Ovary (tissue), 9 donors: ENCODE measurements around the gene TNNC1. TPM values are rescaled to one million over a fixed set of nuclear protein-coding genes. Genes with fewer than 3 reads are reported as not detected.
A peak's percentile ranks its signal among the peaks of the same experiment; 100 is the strongest.

Source experiments
- DNase-seq, 5 donors: peaks; one replicate each; pipeline ENCODE4 v3.0.0-alpha.2; 2019 to 2020
- H3K27ac ChIP-seq, 2 donors: fragments of 200-600 bp; one replicate each; pipeline versions ENCODE4 v1.5.1 to v1.8.0; 2019 to 2022
- H3K27me3 ChIP-seq: fragments of 200-600 bp; one replicate; pipeline ENCODE4 v1.8.0; 2022
- H3K36me3 ChIP-seq: fragments of 200-600 bp; sonication (generic); one replicate; pipeline ENCODE4 v1.5.1; 2019
- H3K4me1 ChIP-seq: one replicate; pipeline ENCODE4 v1.8.1; 2013; ENCODE audit warnings: mild to moderate bottlenecking, moderate library complexity; ENCODE audit not compliant: insufficient read depth
- H3K4me3 ChIP-seq: fragments of 200-600 bp; sonication (generic); one replicate; pipeline ENCODE4 v1.5.1; 2017
- H3K9me3 ChIP-seq, 2 donors: fragments of 200-600 bp in 1 of 2; sonication (generic) in 1 of 2; one replicate each; pipeline versions ENCODE4 v1.5.1 to v1.8.1; 2013 to 2019; ENCODE audit warnings: mild to moderate bottlenecking in 1 of 2, moderate library complexity in 1 of 2
- CTCF ChIP-seq, 3 donors: fragments of 450-650 bp in 2 of 3; fragments of 200-600 bp in 1 of 3; IDR thresholded peaks; one replicate each; pipeline versions ENCODE4 v1.5.1 to v1.8.0; 2016 to 2022; ENCODE audit warnings: antibody characterized with exemption in 3 of 3, mild to moderate bottlenecking in 1 of 3
- EP300 ChIP-seq: sonication (generic); formaldehyde crosslinking; IDR thresholded peaks from one replicate; pipeline ENCODE4 v1.6.1; 2017; ENCODE audit warnings: antibody characterized with exemption
- POLR2A ChIP-seq: fragments of 450-650 bp; IDR thresholded peaks from one replicate; pipeline ENCODE4 v1.6.1; 2017; ENCODE audit warnings: antibody characterized with exemption, mild to moderate bottlenecking, moderate library complexity
- WGBS, 3 donors: extraction: QIAGEN DNeasy Blood & Tissue Kit in 1 of 3; methylation state at CpG; one replicate each; pipeline versions ENCODE4 v1.1.5 to v1.1.7; 2013 to 2017; 5-methylcytosine and 5-hydroxymethylcytosine counted together
- intact Hi-C, 4 donors: fragments of 100-400 bp; cut with DNase I; formaldehyde crosslinking; loops; one replicate each; pipeline versions ENCODE4 v1.11.0 to v1.15.1; 2022 to 2023
- polyA plus RNA-seq, 2 donors: library from polyadenylated mRNA; stranded (reverse); fragments of 200-250 nt in 1 of 2; fragments of 350-450 nt in 1 of 2; fragmentation: Illumina TruSeq in 1 of 2; extraction: RNeasy Lipid Tissue Mini Kit (QIAGEN cat#74804) in 1 of 2; gene quantifications; one replicate each; pipeline ENCODE4 v1.2.3, GENCODE V29; 2013 to 2014
- total RNA-seq, 7 donors: library from RNA; depleted of rRNA in 2 of 7; stranded (reverse); fragments of >200 nt in 2 of 7; fragmentation: NEBNext Ultra II Directional in 3 of 7; extraction: Animal tissue kit (Norgen Biotek cat#: 25700) in 3 of 7; gene quantifications; one replicate each; pipeline versions ENCODE4 v1.1.0 to v1.2.4, GENCODE V29; 2016 to 2023
- donor health status: DM: no; HTN: no; CAD: no; lungs with moderate emphysema.
- donor health status: DM: no; HTN: no; CAD: no.
- donor health status: Bipolar disorder and iron deficiency.
- donor health status: DM: yes; HTN: yes; CAD: no.
- donor health status: DM: no; HTN: no; CAD: no.
- donor health status: DM: yes; HTN: yes; CAD: no.

The TNNC1 gene
- total and polyA plus RNA-seq, 9 donors: 0.31 to 2.3 (median 1.0) TPM

- Histone ChIP-seq H3K9me3 (no peaks in the 10 kb centered on the region), H3K4me3 (no peak overlapping the region), H3K36me3 (no peaks in the 10 kb centered on the region), H3K27me3 (no peaks in the 10 kb centered on the region), H3K27ac (no peak overlapping the region), H3K4me1 (peaks cover 11% of the 10 kb centered on the region)
- TF ChIP-seq POLR2A (no peak), EP300 (no peak)
- intact Hi-C loops: no loop called here
- DNase-seq: no peak
- 95 to 96% (median 96%) methylated on average over 14 of the region's 14 CpGs for WGBS, 3 donors
Measured at GRCh38 chr3:52458770-52459545, 5.1 kb upstream of the TNNC1 start.

GRCh38 chr3:52458031-52458760, 4.4 kb upstream of the TNNC1 start:
- Histone ChIP-seq H3K27ac (no peak overlapping the region), H3K4me1 (peaks cover 11% of the 10 kb centered on the region), H3K9me3 (no peaks in the 10 kb centered on the region), H3K36me3 (no peaks in the 10 kb centered on the region), H3K4me3 (no peak overlapping the region), H3K27me3 (no peaks in the 10 kb centered on the region)
- 74 to 79% (median 77%) methylated on average over 6 of the region's 6 CpGs for WGBS, 3 donors
- TF ChIP-seq CTCF (IDR thresholded peaks at IDR 0.05): no peak
- no peak for TF ChIP-seq POLR2A
- TF ChIP-seq EP300: no peak
- intact Hi-C loops: no loop called here
- DNase-seq: no peak

DNA sequence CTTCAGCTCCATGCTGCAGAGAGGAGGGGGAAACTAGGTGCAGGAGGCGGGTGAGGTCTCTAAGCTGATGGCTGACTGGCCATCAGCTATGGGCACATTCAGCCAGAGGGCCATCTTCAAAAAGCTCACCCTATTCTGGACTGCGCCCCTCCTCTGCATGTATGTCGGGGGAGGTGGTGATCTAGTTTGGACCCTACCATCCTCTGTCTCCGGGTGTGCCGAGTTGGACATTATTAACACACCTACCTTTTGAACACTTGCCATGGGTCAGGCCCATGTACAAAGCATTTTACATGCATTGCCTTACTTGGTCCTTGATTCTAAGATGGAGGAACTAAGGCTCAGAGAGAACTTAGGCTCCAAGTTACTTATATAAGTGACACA, 3.0 kb upstream of the TNNC1 start:
- peak overlapping the region; percentile 75 for H3K4me3 ChIP-seq
- peaks cover 11% of the 10 kb centered on the region for H3K4me1 ChIP-seq
- DNase-seq: no peak
- no peaks in the 10 kb centered on the region for H3K36me3 ChIP-seq
- H3K9me3 ChIP-seq: no peaks in the 10 kb centered on the region
- peak overlapping the region in 1 of 2 donors; percentile 87 for H3K27ac ChIP-seq
- 52 to 68% (median 65%) methylated on average over 5 of the region's 5 CpGs for WGBS, 3 donors
- H3K27me3 ChIP-seq: no peaks in the 10 kb centered on the region
- TF ChIP-seq POLR2A (no peak), CTCF (IDR thresholded peaks at IDR 0.05) (no peak), EP300 (no peak)
- intact Hi-C loops: no loop called here

DNA sequence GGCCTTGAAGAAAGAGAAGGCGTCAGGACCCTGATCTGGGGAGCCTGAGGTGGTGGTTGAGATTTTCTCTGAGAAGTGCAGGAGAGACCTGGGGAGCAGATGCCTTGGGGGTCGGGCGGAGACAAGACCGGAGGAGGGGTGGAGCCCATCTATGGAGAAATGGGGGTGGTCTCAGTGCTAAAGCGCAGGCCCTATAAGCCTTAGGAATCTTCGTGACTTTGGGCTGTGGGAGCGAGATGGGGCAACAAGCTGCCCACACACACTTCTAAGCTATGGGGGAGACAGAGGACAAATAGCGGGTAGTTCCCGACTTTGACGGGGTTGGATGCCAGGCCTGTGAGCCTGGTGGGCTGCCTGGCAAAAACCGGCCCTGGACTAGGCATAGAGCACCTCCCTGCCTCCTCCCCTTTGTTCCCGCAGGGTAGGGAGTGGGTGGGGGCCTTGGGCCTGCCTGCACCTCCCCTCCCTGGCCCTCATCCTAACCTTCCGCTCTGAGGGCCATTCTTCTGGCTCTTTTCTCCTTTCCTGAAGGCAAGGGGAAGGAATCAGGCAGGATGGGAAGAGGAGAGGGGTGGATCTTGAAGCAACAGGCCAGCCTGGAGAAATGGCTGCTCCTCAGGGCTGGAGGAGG, 2.4 kb upstream of the TNNC1 start:
- Histone ChIP-seq H3K4me3 (peak overlapping the region; percentile 75), H3K27ac (peak overlapping the region; percentile 87 to 88), H3K9me3 (no peaks in the 10 kb centered on the region), H3K27me3 (no peaks in the 10 kb centered on the region), H3K4me1 (peaks cover 11% of the 10 kb centered on the region), H3K36me3 (no peaks in the 10 kb centered on the region)
- intact Hi-C loops: no loop called here
- TF ChIP-seq EP300: no peak
- no peak for TF ChIP-seq POLR2A
- TF ChIP-seq CTCF (IDR thresholded peaks at IDR 0.05): no peak
- DNase-seq: peak in 2 of 5 donors; percentile 53 to 60
- 0 to 3% (median 2%) methylated on average over 13 of the region's 13 CpGs for whole genome bisulfite sequencing, 3 donors
